GM19238 (cell line): Measurements from ENCODE around the gene GLT6D1.
"Not testable (repeated sequence)": the region's sequence is repeated elsewhere in the genome, so short reads cannot be mapped to it uniquely, and the experiment has no call there.

Experiments
- DNase-seq: peaks from one replicate; pipeline ENCODE4 v3.0.0; 2011; ENCODE audit warnings: low spot score; ENCODE audit not compliant: insufficient read length

Gene GLT6D1

DNA sequence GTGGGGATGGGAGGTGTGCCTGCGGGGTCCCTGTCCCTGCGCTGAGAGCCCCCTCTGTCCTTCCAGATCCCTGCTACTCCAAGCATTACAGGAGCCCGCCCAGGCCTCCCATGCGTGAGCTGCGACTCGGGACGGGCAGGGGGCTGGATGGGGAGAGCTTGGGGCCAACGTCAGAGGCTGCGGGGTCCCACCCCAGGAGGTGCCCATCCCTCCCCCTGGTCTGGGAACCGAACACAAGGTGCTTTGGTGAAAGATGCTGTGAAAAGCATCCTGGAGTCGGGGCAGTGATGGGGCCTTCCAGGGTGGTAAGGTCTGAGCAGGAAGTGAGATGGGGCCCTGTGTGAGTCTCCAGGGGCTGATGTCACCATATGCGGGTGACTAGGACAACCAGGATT is 26.5 kb upstream of the GLT6D1 start:
- DNase-seq, result no peak

DNA sequence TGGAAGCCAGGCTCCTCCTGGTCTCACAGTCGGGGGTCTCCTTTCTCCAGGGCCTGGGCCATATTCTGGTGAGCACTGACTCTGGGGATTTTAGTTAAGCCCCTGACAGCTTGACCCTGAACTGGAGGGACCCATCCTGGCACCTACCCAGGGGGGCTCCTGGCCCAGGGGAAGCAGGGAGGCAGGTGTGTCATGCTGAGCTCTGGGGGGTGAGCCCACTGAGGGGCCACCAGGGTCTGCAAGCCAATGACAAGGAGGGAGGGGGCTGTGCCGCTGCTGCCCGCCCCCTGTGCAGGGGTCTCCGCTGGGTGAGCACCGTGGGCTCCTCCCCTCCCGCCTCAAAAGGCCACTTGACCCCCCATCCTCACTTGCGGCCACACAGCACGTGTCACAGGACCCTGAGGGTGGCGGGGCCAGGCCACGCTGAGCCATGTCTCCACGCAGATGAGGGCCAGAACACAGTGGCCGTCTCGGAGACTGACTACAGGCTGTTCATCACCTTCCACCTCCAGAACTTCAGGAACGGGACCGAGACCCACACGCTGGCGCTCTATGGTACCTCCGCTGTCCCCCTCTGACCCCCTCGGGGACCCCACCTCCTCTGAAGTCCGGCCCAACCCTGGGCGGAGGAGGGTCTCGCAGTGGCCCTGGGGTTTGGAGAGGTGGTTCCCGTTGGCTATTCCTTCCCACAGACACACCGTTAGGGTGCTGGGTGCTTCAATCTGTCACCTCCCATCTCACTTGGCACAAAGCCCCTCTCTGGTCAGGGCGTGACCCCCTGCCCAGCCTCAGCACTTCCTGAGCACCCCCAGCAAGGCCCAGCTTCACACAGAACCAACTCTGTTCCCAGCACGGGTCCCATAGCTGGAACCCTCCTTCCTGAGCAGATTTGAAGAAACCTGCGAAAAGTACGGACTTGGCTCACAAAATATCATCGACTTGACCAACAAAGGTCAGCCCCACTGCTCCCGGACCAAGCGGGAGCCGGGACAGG is 25.8 kb upstream of the GLT6D1 start:
- DNase-seq, result no peak

DNA sequence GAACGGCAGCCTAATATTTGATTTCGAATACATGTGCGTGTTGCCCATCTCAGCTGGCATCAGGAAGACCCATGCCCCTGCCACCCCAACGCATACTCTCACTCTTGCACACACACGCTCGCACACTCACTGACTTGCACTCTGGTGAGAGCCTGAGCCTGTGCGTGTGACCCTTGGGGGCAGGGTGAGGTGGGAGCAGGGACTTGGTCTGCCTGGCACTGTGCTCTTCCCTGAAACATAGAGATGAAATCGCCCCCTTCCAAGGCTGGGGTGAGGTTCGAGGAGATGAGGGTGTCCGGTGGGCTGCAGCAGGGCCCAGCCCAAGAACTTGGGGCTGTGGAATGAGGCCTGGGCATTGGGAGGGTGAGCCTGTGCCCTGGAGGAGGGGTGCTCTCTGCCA is 24.9 kb upstream of the GLT6D1 start:
- no peak for DNase-seq

DNA sequence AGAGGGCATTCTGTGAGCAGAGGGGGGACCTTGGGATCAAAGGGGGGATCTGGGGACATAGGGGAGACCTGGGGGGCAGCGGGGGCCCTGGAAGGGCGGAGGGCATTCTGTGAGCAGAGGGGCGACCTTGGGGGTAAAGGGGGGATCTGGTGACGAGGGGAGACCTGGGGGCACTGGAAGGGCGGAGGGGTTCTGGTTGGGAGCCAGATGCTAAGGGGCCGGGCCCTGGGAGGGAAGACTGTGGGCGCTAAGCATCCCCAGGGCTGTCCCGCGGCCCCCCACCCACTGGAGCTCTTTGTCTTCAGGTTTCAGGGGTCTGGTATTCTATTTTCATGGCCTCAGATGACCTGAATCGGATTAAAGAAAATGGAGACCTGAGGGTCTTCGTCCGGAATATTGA is 24.5 kb upstream of the GLT6D1 start:
- DNase-seq, result no peak

DNA sequence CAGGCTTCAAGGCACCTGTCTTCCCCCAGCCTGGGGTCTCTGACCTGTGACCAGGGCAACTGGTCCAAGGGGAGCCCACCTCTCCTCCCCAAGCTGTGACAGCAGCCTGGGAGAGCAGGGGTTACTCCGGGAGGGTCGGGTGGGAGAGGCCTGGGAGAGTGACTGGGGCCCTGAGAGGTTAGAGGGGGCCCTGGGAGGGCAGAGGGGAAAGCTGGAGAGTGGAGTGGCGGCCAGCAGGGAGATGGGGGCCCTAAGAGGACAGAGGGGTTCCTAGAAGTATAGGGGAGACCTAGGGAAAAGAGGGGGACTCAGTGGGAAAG is 24.1 kb upstream of the GLT6D1 start:
- no peak for DNase-seq

DNA sequence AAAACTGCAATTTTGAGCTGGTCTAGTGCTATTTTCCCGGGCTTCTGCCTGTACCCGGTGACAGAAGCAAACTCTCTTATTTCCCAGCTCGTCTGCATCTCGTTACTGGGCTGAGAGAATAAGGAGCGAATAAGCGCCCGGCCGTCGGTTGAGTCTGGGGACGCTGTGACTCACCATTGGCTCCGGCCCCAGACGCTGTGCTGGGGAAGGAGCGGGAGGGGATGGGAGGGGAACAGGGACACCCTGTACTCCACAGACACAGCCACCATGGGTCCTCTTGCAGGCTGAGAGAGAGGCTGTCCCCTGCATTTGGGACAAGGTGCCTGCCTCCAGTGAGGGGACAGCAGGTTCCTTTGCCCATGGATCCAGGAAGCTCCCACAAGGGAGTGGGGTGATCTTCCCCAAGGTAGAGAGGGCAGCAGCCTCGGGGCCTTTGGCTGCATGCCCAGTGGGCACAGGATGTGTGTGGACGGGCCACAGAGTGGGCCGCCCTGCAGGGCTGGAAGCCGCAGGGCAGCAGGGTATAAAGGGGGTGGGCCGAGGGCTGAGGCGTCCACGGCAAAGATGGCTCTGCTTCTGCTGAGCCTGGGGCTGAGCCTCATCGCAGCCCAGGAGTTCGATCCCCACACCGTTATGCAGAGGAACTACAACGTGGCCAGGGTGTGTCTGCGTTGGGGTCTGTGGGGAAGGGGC is 23.6 kb upstream of the GLT6D1 start, which contains the start of gene LCN9:
TSS of gene LCN9 (plus strand) at position 552 of the 693 bp plus-strand sequence. CDS start at position 565, 13 bp downstream.
- DNase-seq, result no peak

DNA sequence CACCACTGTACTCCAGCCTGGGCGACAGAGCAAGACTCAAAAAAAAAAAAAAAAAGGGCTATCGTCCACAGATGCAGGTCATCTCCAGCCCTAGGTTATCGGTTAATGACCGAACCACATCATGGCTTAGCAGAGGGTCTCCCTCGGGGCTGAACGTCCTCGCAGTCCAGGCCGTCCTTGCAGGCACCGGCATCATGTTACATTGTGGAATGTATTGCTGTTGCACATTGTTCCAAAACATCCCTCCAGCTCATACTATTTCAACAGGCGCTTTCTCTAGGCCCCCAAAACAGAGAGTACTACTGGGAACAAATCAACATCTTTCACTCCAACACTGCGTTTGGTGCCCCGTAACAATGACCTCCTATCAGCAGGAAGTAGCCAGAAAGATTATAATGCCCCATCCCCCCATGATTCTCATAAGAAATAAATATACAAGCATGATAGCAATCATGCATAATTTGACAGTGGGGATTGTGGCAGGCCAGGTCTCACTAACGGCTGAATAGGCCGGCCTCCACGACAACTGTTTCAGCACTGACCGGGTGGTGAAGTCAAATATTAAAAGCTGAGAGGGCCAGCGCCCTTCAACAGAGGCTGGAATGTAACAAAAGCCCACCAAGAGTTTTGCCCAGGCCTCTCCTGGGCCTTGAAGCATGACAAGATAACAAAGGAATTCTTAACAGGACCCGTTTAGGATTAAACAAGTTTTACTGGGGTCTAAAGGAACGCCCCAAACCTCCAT is 22.6 kb upstream of the GLT6D1 start:
- no peak for DNase-seq

DNA sequence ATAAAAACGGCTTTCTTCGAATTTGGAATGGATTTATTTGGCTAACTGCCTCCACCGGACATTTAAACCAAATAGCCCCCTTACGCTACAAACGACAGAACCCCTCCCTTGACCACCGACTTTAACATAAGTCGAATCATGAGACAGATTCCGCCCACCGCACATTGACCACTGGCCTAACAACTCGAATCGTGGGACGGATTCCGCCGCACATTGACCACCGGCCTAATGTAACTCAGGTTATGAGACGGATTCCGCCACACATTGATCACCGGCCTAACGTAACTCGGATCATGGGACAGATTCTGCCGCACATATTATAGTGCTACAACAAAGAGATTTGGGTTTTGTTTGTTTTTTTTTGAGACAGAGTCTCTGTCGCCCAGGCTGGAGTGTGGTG is 21.1 kb upstream of the GLT6D1 start:
- no peak for DNase-seq

DNA sequence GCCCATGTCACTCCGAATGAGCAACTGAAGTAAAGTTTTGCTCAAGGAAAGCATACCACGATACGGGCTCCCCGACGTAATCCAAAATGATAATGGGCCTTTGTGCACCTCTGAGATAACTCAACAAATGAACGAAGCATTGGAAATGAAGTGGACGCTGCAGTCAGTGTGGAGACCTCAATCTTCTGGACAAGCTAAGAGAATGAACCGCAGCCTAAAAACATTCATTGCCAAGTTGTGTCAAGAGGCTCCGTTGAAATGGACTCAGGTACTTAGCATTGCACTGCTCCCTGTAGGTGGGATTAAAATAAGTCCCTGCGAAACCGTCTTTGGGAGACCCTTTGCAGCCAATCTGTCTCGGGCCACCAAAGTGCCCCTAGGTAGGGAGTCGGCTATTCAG is 19.9 kb upstream of the GLT6D1 start:
- no peak for DNase-seq

DNA sequence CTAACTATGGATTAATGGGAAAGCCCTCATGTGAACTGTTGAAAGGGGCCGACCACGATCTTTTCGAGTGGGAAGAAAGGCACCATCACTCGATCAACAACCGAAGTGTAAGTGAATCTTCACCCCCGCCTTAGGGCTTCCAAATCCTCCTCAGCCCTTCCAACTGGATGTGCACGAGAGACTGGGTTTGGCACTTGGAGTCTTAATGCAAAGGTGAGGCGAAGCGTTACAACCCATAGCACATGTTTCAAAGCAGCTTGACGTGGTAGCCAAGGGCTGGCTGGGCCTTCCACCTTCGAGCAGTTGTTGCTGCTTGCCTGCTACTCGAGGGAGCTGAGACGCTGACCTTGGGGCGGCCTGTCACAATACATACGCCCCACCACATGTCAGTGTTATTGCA is 18.1 kb upstream of the GLT6D1 start:
- DNase-seq, result no peak

DNA sequence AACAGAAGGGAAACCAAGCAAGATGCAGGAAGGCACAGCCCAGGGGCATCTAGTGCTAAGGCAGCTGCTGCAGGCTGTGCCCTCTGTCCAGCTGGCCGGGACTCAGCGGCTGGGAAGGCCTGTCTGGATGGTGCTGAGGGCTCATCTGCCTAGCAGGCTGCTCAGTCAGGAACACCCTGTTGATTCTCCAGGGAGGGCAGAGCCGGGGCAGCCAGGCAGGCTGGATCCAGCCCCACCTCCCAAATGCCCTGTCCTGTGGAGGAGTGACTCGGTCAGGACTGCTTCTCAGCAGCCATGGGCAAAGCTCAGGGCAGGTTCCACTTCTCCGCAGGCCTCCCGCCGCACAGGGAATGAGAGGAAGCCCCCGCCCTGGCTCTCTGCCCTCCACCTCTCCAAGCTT is 16.0 kb upstream of the GLT6D1 start:
- DNase-seq, result no peak

DNA sequence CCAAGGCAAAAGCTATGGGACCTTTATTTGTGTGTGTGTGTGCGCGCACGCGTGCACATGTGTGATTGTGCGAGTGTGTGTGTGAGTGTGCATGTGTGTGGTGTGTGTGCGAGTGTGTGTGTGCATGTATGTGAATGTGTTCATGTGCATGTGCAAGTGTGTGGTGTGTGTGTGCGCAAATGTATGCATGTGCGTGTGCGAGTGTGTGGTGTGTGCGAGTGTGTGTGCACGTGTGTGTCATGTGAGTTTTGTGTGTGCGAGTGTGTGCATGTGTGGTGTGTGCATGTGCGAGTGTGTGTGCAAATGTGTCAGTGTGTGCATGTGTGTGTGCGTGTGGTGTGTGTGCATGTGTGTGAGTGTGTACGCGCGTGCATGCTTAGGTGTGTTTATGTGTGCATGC is 11.1 kb upstream of the GLT6D1 start:
- DNase-seq, result no peak

DNA sequence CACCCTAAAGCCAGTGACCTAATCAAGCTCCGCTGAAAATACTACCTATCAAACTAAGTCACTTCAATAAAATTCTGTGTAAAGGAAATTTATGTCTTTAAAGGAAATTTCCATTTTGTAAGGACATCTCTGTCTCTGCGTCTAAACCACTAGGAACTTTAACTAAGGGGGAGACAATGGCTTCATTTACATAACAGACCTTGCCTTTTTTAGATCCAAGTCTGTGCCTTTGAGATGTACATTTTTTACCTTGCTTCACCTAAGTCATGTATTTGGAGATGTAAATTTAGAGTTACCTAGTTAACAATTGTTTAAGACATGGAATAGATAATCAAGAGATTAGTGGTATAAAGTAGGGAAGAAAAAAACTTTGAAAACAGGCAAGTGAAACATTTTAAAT is 10.2 kb upstream of the GLT6D1 start:
- DNase-seq, result no peak

DNA sequence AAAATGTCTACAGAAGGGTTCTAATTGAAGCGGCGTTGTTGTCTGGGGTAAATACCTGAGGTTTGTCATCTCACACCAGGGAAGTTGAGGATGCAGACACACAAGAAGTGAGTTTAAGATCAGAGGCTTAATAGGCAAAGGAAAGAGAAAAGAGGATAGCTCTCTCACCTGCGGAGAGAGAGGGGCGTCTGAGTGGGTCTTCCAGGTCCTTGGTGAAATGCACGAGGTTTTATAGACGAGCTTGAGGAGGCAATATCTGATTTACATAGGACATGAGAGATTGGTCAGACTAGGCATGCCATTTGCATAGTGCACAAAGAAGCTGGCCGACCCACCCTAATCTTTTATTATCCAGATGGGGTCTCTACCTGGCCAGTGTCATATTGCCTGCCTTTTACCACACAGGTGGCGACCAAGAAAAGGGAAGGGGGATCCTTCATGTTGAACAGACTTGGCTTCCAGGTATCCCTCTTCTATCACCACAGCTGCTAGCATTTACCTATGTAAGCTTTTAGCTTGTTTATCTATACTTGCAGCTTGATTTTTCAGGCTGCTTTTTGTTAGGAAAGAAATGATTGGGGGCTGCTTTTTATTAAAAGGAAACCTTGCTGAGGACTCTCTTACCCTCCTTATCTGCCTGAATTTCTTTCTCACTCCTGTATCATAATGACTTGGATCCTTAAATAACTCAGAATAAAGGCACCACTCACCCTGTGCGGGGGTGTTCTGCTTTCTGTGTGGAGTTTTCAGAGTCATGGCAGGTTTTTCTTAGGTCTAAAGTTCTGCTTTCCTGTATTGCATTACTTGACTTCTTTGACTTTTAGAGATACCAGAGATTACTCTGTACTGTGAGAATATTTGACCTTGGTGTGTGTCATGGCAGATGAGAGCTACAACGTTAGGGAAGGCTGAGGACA is 9.4 kb upstream of the GLT6D1 start:
- no peak for DNase-seq

DNA sequence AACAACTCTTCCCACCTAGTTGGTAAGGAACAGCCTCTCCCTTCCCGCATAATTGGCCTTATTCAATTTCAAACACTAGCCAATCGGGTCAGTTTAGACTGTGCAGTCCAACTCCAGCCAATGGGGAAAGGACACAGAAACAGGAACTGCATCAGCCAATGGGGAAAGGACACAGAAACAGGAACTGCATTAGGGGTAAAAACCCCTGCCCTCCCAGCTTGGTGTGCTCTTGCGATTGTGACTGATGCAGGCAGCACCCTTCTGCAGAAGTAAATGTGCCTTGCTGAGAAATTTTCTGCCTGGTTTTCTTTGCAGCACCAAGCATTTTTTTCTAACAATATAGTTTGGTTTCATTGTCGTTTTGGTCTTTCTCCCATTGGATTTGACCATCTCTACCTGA is 8.5 kb upstream of the GLT6D1 start:
- no peak for DNase-seq

DNA sequence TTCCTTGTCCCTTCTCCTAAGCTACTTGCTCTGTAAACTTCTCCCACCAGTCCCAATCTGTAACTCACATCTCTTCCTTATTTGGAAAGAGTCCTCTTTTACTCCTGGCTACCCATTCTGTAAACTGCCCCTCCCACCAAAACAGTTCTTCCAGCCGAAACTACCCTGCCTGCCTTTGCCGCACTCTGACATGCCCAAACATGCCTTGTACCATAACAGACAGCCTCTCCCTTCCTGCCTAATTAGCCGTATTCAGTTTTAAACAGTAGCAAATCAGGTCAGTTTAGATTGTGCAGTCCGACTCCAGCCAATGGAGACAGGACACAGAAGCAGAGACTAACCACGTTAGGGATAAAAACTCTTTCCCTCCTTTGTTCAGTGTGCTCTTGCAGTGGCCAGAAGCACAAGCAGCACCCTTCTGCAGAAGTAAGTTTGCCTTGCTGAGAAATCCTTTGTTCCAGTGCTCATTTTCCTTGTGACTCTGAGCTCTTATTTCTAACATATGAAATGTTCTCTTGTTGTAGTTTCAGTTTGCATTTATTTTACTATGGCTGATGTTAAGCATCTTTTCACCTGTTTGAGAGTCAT is 5.4 kb upstream of the GLT6D1 start:
- DNase-seq, result no peak

DNA sequence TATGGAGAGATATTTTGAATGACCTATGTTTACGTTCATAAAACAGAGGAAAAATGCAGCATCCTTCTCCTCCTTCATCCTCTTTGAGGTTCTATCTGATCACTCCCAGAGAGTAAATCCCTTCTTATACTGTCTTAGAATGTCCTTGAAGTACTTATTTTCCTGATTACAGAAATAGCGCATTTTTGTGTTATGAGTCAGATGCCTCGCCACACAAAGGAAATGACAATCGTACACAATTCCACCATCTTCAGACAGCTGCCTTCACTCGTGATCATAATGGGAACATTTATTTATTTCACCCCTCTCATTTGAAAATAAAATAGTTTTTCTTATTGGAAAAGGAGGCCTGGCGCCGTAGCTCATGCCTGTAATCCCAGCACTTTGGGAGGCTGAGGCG is 2.4 kb upstream of the GLT6D1 start:
- no peak for DNase-seq

DNA sequence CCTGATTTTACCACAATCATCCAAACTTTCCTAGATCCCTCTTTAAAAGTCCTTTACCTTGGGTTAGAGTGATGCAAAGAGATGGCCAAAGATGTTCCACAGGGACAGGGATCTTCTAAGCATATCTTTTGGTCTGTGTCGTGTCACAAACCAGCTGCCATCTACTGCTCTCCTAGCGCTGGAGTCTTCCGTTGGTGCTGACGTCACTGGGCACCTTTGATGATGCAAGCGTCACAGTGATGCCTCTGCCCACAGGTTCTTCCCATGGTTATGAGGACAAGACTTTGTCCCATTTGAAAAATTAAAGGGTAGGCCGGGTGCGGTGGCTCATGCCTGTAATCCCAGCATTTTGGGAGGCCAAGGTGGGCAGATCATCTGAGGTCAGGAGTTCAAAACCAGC is 1.7 kb upstream of the GLT6D1 start:
- DNase-seq, result no peak

DNA sequence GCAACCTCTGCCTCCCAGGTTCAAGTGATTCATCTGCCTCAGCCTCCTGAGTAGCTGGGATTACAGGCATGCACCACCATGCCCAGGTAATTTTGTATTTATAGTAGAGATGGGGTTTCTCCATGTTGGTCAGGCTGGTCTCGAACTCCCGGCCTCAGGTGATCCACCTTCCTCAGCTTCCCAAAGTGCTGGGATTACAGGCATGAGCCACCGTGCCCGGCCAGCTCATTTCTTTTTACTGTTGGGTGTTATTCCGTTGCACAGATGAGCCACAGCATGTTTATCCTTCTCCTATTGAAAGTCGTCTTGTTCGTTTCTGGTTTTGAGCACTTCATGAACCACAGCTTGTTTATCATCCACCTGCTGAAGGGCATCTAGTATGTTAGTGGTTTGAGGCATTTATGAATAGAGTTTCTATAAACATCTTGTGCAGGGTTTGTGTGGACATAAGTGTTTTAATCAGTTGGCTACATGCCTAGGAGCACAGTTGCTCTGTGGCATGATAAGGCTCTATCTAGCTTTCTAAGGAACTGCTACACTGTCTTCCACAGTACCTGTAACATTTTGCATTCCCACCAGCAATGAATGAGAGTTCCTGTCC is 2.3 kb downstream of the GLT6D1 start:
- DNase-seq, result not testable (repeated sequence)

DNA sequence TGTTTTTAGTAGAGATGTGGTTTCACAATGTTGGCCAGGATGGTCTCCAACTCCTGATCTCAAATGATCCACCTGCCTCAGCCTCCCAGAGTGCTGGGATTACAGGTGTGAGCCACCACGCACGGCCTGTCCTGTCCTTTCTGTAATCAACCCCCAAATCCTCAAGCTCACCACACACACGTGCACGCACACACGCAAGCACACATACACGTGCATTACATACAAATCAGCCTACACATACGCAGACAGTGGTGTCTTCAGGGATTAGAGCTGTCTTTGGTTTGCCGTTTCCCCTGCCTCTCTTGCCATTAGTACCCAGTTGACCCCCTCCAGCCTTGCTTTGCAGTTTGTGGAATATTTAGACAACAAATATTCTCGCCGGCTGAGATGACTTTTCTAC is 6.5 kb downstream of the GLT6D1 start:
- DNase-seq, result no peak
